Keratinocyte (primary cell): ENCODE measurements around the gene SKIC8. TPM values are rescaled to one million over a fixed set of nuclear protein-coding genes. Genes with fewer than 3 reads are reported as not detected.

ENCODE experiments used
- DNase-seq: peaks from one replicate; pipeline ENCODE4 v3.0.0-alpha.2; 2011; ENCODE audit warnings: low read depth, missing footprints, low spot score
- FAIRE-seq: peaks from 2 replicates; lab custom pipeline; 2011; peaks lifted over from hg19 to GRCh38; lab: Jason Lieb, UNC
- H2AFZ ChIP-seq: 2 replicates; pipeline ENCODE4 v1.6.0; 2012; ENCODE audit warnings: low read length, control low read depth, inconsistent platforms; ENCODE audit not compliant: control insufficient read depth
- H3K27ac ChIP-seq: 2 replicates; pipeline ENCODE4 v1.5.1; 2011; ENCODE audit warnings: low read length; ENCODE audit not compliant: control insufficient read depth, insufficient read depth
- H3K27me3 ChIP-seq: 3 replicates; pipeline ENCODE4 v1.6.0; 2011; ENCODE audit warnings: low read length; ENCODE audit not compliant: control insufficient read depth, insufficient read depth; ENCODE audit errors: extremely low read depth
- H3K36me3 ChIP-seq, 2 experiments: 2 replicates in 1 of 2; 3 replicates in 1 of 2; pipeline ENCODE4 v1.5.1; 2011; ENCODE audit warnings: low read length in 2 of 2, mild to moderate bottlenecking in 1 of 2; ENCODE audit not compliant: control insufficient read depth in 2 of 2, insufficient read depth in 2 of 2; ENCODE audit errors: extremely low read depth in 1 of 2
- H3K4me1 ChIP-seq: 3 replicates; pipeline ENCODE4 v1.5.1; 2011; ENCODE audit warnings: low read length; ENCODE audit not compliant: control insufficient read depth, insufficient read depth; ENCODE audit errors: extremely low read depth
- H3K4me2 ChIP-seq: 3 replicates; pipeline ENCODE4 v1.6.0; 2011; ENCODE audit warnings: low read depth, low read length; ENCODE audit not compliant: control insufficient read depth, insufficient read depth; ENCODE audit errors: extremely low read depth
- H3K4me3 ChIP-seq, 3 experiments: fragments of 200-600 bp in 1 of 3; sonication (generic) in 1 of 3; 2 replicates in 2 of 3; 3 replicates in 1 of 3; pipeline ENCODE4 v1.5.1; 2011 to 2016; ENCODE audit warnings: low read length in 3 of 3, mild to moderate bottlenecking in 3 of 3, control low read depth in 2 of 3, inconsistent platforms in 1 of 3, low read depth in 1 of 3, mixed read lengths in 1 of 3, mixed run types in 1 of 3, moderate library complexity in 1 of 3; ENCODE audit not compliant: control insufficient read depth in 2 of 3, insufficient read depth in 2 of 3; ENCODE audit errors: extremely low read depth in 1 of 3
- H3K79me2 ChIP-seq: 2 replicates; pipeline ENCODE4 v1.6.0; 2012; ENCODE audit warnings: low read length; ENCODE audit not compliant: control insufficient read depth, insufficient read depth
- H3K9ac ChIP-seq: 3 replicates; pipeline ENCODE4 v1.6.0; 2011; ENCODE audit warnings: low read length; ENCODE audit not compliant: control insufficient read depth, insufficient read depth; ENCODE audit errors: extremely low read depth
- H3K9me1 ChIP-seq: 3 replicates; pipeline ENCODE4 v1.6.0; 2011; ENCODE audit warnings: low read length; ENCODE audit not compliant: control insufficient read depth, insufficient read depth; ENCODE audit errors: extremely low read depth
- H3K9me3 ChIP-seq: 2 replicates; pipeline ENCODE4 v1.5.1; 2012; ENCODE audit warnings: low read depth, low read length; ENCODE audit not compliant: control insufficient read depth
- H4K20me1 ChIP-seq: 3 replicates; pipeline ENCODE4 v1.6.0; 2011; ENCODE audit warnings: low read length; ENCODE audit not compliant: control insufficient read depth, insufficient read depth; ENCODE audit errors: extremely low read depth
- EZH2 ChIP-seq: IDR thresholded peaks from one replicate; pipeline ENCODE4 v1.6.1; 2012; ENCODE audit warnings: inconsistent platforms, mild to moderate bottlenecking, low read length, moderate library complexity
- dilution Hi-C: fragments of 300-500 bp; cut with MboI; formaldehyde crosslinking; loops from one replicate; pipeline ENCODE4 v1.7.0; 2020; ENCODE audit warnings: low sequenced_read_pairs; ENCODE audit not compliant: extremely low pct_ligation_motif_present
- polyA plus RNA-seq, 5 experiments: library from polyadenylated mRNA; depleted of rRNA in 3 of 5; stranded (reverse) in 3 of 5; stranded (forward) in 1 of 5; unstranded in 1 of 5; fragments of >200 nt; gene quantifications; 1 replicate in 1 of 5; 2 replicates in 3 of 5; 3 replicates in 1 of 5; pipeline versions ENCODE4 v1.2.1 to v1.2.3, GENCODE V29; 2011 to 2012; ENCODE audit warnings: missing spikeins in 2 of 5, low read depth in 1 of 5, low replicate concordance in 1 of 5
- TF ChIP-seq, protein P1 (sequence below), 3 experiments: IDR thresholded peaks in 1 of 3; conservative IDR thresholded peaks in 1 of 3; optimal IDR thresholded peaks in 1 of 3; 2 replicates in 2 of 3; 3 replicates in 1 of 3; pipeline versions ENCODE3 to v1.5.1; 2011; ENCODE audit warnings: low read length in 3 of 3, mild to moderate bottlenecking in 3 of 3, moderate library complexity in 2 of 3, control low read depth in 1 of 3, inconsistent platforms in 1 of 3; ENCODE audit not compliant: insufficient read depth in 2 of 3; ENCODE audit errors: extremely low read depth in 1 of 3

SKIC8 gene
- polyA plus RNA-seq, 1 donor (not counting 4 experiments of a cell fraction or from before 2014, with no cell fraction given): 101 TPM

DNA sequence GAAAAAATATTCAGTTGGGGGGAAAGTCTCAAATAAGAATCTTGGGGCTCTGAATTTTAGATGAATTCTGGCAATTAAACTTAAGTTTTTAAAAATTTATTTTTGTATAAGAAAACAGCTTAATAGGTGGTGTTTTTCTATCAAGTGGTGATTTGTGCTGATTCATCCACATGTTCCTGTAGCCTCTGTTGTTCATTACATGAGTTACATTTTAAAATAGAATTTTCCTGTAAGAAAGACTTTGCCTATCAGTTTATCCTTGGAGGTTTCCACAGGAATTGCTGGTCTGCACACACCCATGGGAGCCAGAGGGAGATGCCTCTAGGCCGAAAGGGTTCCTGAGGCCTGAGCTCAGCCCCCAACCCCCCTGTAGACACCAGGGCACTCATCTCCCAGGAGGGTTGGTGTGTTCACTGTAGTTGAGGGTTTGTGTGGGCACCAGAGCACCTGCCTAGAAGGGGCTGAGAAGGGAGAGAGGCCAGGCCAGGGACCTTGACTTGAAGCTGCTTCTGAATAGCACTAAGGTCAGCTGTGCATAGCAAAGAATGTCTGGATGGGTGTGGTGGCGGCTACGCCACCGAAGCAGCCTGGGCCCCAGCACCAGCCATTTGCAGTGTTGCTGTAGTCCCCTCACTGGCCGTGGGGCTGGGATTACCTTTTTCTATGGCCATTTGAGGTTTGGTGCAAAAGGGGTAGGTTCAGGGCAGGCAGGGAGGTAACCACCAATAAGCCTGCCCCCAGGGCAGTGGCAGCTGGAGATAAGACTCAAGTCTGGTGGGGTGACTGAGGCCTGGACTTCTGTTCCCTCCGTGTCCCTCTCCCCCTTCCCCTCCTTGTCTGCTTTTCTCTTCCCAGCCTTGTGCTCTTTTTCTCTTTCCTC, 23.1 kb downstream of the SKIC8 start:
- no peak overlapping the region for H2AFZ ChIP-seq
- no peak for TF ChIP-seq EZH2
- TF ChIP-seq, protein P1, sequence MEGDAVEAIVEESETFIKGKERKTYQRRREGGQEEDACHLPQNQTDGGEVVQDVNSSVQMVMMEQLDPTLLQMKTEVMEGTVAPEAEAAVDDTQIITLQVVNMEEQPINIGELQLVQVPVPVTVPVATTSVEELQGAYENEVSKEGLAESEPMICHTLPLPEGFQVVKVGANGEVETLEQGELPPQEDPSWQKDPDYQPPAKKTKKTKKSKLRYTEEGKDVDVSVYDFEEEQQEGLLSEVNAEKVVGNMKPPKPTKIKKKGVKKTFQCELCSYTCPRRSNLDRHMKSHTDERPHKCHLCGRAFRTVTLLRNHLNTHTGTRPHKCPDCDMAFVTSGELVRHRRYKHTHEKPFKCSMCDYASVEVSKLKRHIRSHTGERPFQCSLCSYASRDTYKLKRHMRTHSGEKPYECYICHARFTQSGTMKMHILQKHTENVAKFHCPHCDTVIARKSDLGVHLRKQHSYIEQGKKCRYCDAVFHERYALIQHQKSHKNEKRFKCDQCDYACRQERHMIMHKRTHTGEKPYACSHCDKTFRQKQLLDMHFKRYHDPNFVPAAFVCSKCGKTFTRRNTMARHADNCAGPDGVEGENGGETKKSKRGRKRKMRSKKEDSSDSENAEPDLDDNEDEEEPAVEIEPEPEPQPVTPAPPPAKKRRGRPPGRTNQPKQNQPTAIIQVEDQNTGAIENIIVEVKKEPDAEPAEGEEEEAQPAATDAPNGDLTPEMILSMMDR (optimal IDR thresholded peaks at IDR 0.05 in 1 of 3, IDR thresholded peaks at IDR 0.05 in 1 of 3, conservative IDR thresholded peaks at IDR 0.05 in 1 of 3; ENCODE audit: extremely low read depth in 1 of 3, insufficient read depth in 2 of 3, low read length in 3 of 3): no peak
- no peaks in the 10 kb centered on the region for H3K4me1 ChIP-seq
- FAIRE-seq: no peak
- H3K4me2 ChIP-seq: no peak overlapping the region
- H3K36me3 ChIP-seq: peaks cover 0 to 8% of the 10 kb centered on the region in 2 experiments
- no peaks in the 10 kb centered on the region for H3K27me3 ChIP-seq
- H3K9me3 ChIP-seq: no peaks in the 10 kb centered on the region
- no peaks in the 10 kb centered on the region for H4K20me1 ChIP-seq
- no peaks in the 10 kb centered on the region for H3K9me1 ChIP-seq
- no peak for DNase-seq
- H3K4me3 ChIP-seq: no peak overlapping the region
- dilution Hi-C loops: no loop called here
- H3K27ac ChIP-seq: no peak overlapping the region
- H3K9ac ChIP-seq: no peak overlapping the region
- no peaks in the 10 kb centered on the region for H3K79me2 ChIP-seq

DNA sequence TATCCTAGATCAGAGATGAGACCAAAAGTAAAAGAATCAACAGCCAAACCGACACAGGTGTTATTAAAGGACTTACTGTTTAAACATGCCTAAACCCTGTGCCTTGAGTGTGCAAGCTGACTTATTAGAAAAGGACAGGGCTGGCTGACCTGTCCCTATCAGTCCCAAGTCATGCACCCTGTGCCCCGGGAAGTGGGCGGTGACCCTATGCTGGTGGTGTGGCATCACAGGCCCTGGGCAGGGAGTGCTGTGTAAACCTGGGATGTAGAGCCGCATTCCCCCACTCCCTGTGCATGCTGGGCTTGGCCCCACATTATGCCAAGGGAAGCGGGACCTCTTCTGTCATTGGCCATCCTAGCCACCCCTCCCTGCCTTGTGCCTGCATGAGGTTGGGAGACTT, 24.4 kb downstream of the SKIC8 start:
- Histone ChIP-seq H3K4me1 (no peaks in the 10 kb centered on the region), H3K4me2 (no peak overlapping the region), H3K36me3 (peaks cover 0 to 1% of the 10 kb centered on the region in 2 experiments), H3K9ac (no peak overlapping the region), H3K9me3 (no peaks in the 10 kb centered on the region), H2AFZ (no peak overlapping the region), H3K9me1 (no peaks in the 10 kb centered on the region), H3K79me2 (no peaks in the 10 kb centered on the region), H3K4me3 (no peak overlapping the region), H3K27me3 (no peaks in the 10 kb centered on the region), H3K27ac (no peak overlapping the region), H4K20me1 (no peaks in the 10 kb centered on the region)
- dilution Hi-C loops: no loop called here
- no peak for TF ChIP-seq EZH2
- TF ChIP-seq, protein P1 (optimal IDR thresholded peaks at IDR 0.05 in 1 of 3, IDR thresholded peaks at IDR 0.05 in 1 of 3, conservative IDR thresholded peaks at IDR 0.05 in 1 of 3; ENCODE audit: extremely low read depth in 1 of 3, insufficient read depth in 2 of 3, low read length in 3 of 3): no peak
- DNase-seq: no peak
- no peak for FAIRE-seq
